ENCODE measurements around the gene CHD9.
"Not testable (repeated sequence)": the region's sequence is repeated elsewhere in the genome, so short reads cannot be mapped to it uniquely, and the experiment has no call there.

The CHD9 gene

GRCh38 chr16:53142823-53143568, 88.2 kb downstream of the CHD9 start:
- DNase-seq = no peak

GRCh38 chr16:53147500-53148065, 92.8 kb downstream of the CHD9 start:
- DNase-seq = no peak

- DNase-seq = no peak
Observed at GRCh38 chr16:53150769-53151168, 96.0 kb downstream of the CHD9 start.

GRCh38 chr16:53152329-53152728, 97.5 kb downstream of the CHD9 start:
- DNase-seq = no peak

GRCh38 chr16:53153130-53153529, 98.3 kb downstream of the CHD9 start:
- DNase-seq = no peak

GRCh38 chr16:53154513-53154912, 99.7 kb downstream of the CHD9 start:
- no peak for DNase-seq

- peak in 1 of 2 donors; percentile 28 for DNase-seq
Observed at GRCh38 chr16:53156516-53156915, 101.7 kb downstream of the CHD9 start.

- DNase-seq = peak; percentile 14 to 43
Observed at GRCh38 chr16:53159781-53160436, 105.1 kb downstream of the CHD9 start.

GRCh38 chr16:53166099-53166498, 111.3 kb downstream of the CHD9 start:
- DNase-seq = no peak

- DNase-seq = no peak
Observed at GRCh38 chr16:53168744-53169143, 114.0 kb downstream of the CHD9 start.

GRCh38 chr16:53172517-53172916, 117.7 kb downstream of the CHD9 start:
- DNase-seq = no peak

GRCh38 chr16:53175118-53175517, 120.3 kb downstream of the CHD9 start:
- no peak for DNase-seq

- DNase-seq = no peak
Observed at GRCh38 chr16:53176434-53176833, 121.6 kb downstream of the CHD9 start.

GRCh38 chr16:53183442-53183841, 128.7 kb downstream of the CHD9 start:
- DNase-seq = no peak

- DNase-seq = not testable (repeated sequence)
Observed at GRCh38 chr16:53185741-53186140, 130.9 kb downstream of the CHD9 start.

GRCh38 chr16:53187775-53188174, 133.0 kb downstream of the CHD9 start:
- no peak for DNase-seq

- no peak for DNase-seq
Observed at GRCh38 chr16:53191413-53191812, 136.6 kb downstream of the CHD9 start.

GRCh38 chr16:53198933-53199332, 144.1 kb downstream of the CHD9 start:
- no peak for DNase-seq

- DNase-seq = no peak
Observed at GRCh38 chr16:53201900-53202299, 147.1 kb downstream of the CHD9 start.

- DNase-seq = no peak
Observed at GRCh38 chr16:53202398-53202797, 147.6 kb downstream of the CHD9 start.

- DNase-seq = peak; percentile 84 to 88
Observed at GRCh38 chr16:53207810-53208752, 153.3 kb downstream of the CHD9 start.

GRCh38 chr16:53209429-53209828, 154.6 kb downstream of the CHD9 start:
- DNase-seq = no peak

GRCh38 chr16:53209877-53210276, 155.1 kb downstream of the CHD9 start:
- DNase-seq = no peak

All from inflammatory macrophage (primary cell).